Lower leg skin (tissue), 4 donors: ENCODE results near the gene KIF20A. TPM values are rescaled to one million over a fixed set of nuclear protein-coding genes. Genes with fewer than 3 reads are reported as not detected.

ENCODE experiments used
- DNase-seq, 2 donors: peaks; one replicate each; pipeline ENCODE4 v3.0.0-alpha.2; 2019; ENCODE audit warnings: low spot score in 2 of 2
- H3K4me3 ChIP-seq: fragments of 200-600 bp; sonication (generic); 2 replicates; pipeline ENCODE4 v1.5.1; 2017; ENCODE audit warnings: mild to moderate bottlenecking, low read depth; ENCODE audit not compliant: poor library complexity, severe bottlenecking
- POLR2A ChIP-seq, 2 donors: fragments of 450-650 bp; IDR thresholded peaks; one replicate each; pipeline ENCODE4 v1.6.1; 2016 to 2017; ENCODE audit warnings: antibody characterized with exemption in 2 of 2, mild to moderate bottlenecking in 1 of 2, moderate library complexity in 1 of 2
- WGBS, 2 donors: methylation state at CpG; one replicate each; pipeline ENCODE4 v1.1.5; 2018; 5-methylcytosine and 5-hydroxymethylcytosine counted together
- intact Hi-C: fragments of 100-400 bp; cut with DNase I; formaldehyde crosslinking; loops from one replicate; pipeline ENCODE4 v1.15.0; 2023; ENCODE audit warnings: low total_unique reads
- total RNA-seq, 4 donors: library from RNA; depleted of rRNA; stranded (reverse); fragments of >200 nt; gene quantifications; one replicate each; pipeline ENCODE4 v1.1.0, GENCODE V29; 2016
- TF ChIP-seq, protein P1 (sequence below), 3 donors: fragments of 450-650 bp; IDR thresholded peaks; one replicate each; pipeline ENCODE4 v1.5.1; 2016; ENCODE audit warnings: antibody characterized with exemption in 3 of 3, mild to moderate bottlenecking in 3 of 3, moderate library complexity in 2 of 3

Gene KIF20A
- total RNA-seq, 4 donors from 2014 or later, result 1.3 to 3.2 (median 2.3) TPM

DNA sequence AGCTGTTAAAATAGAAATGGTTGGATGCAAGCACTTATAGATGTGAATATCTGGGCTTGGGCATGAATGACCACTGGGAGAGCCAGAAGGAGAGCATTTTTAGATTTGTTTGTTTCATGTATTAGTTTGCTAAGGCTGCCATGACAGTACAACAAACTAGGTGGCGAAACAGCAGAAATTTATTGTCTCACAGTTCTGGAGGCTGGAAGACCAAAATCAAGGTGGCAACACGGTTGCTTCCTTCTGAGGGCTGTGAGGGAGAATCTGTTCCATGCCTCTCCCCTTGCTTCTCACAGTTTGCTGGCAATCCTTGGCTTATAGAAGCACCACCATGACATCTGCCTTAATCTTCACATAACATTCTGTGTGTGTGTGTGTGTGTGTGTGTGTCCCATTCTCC lies 54.4 kb downstream of the KIF20A start:
- 77 to 80% methylated on average over 2 of the region's 2 CpGs for WGBS, 2 donors
- H3K4me3 ChIP-seq, result no peak overlapping the region
- no peak for DNase-seq
- intact Hi-C loops, result no loop called here
- TF ChIP-seq, protein P1, sequence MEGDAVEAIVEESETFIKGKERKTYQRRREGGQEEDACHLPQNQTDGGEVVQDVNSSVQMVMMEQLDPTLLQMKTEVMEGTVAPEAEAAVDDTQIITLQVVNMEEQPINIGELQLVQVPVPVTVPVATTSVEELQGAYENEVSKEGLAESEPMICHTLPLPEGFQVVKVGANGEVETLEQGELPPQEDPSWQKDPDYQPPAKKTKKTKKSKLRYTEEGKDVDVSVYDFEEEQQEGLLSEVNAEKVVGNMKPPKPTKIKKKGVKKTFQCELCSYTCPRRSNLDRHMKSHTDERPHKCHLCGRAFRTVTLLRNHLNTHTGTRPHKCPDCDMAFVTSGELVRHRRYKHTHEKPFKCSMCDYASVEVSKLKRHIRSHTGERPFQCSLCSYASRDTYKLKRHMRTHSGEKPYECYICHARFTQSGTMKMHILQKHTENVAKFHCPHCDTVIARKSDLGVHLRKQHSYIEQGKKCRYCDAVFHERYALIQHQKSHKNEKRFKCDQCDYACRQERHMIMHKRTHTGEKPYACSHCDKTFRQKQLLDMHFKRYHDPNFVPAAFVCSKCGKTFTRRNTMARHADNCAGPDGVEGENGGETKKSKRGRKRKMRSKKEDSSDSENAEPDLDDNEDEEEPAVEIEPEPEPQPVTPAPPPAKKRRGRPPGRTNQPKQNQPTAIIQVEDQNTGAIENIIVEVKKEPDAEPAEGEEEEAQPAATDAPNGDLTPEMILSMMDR (IDR thresholded peaks at IDR 0.05), result no peak
- TF ChIP-seq POLR2A (IDR thresholded peaks at IDR 0.05), result no peak

DNA sequence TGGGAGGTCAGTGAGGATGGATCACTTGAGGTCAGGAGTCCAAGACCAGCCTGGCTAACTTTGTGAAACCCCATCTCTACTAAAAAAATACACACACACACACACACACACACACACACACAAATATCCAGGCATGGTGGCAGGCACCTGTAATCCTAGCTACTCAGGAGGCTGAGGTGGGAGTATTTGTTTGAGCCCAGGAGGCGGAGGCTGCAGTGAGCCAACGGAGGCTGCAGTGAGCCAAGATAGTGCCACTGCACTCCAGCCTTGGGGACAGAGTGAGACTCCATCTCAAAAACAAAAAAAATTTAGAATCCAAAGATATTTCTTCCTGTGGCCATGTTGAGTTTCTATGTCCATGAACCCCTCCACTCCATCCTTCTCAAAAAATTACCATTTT lies 55.7 kb downstream of the KIF20A start:
- TF ChIP-seq, protein P1 (IDR thresholded peaks at IDR 0.05), result no peak
- no peak for DNase-seq
- intact Hi-C loops, result no loop called here
- H3K4me3 ChIP-seq, result no peak overlapping the region
- 82 to 88% methylated on average over 2 of the region's 2 CpGs for WGBS, 2 donors

Other genes with a start within 250 kb of the KIF20A start
- 10 to 100 TPM; 17.9 to 25.6 (median 21.4) TPM for gene FAM13B, start 146.0 kb upstream of the KIF20A start, total RNA-seq
- not detected for gene WNT8A, start 95.1 kb upstream of the KIF20A start, total RNA-seq
- gene NME5, start 39.7 kb upstream of the KIF20A start, total RNA-seq, result 1 to 10 TPM in 1 of 4 donors, under 1 TPM in 1, not detected in 2; 0.49 to 1.7 TPM
- 10 to 100 TPM; 19.5 to 42.8 (median 31.0) TPM for gene BRD8, start 482 bp upstream of the KIF20A start, total RNA-seq
- gene CDC23, start 34.2 kb downstream of the KIF20A start, total RNA-seq, result 10 to 100 TPM; 21.3 to 33.4 (median 23.3) TPM
- gene GFRA3, start 95.5 kb downstream of the KIF20A start, total RNA-seq, result 1 to 10 TPM in 1 of 4 donors, under 1 TPM in 1, not detected in 2; 0.42 to 1.6 TPM
- gene CDC25C, start 152.7 kb downstream of the KIF20A start, total RNA-seq, result 1 to 10 TPM in 1 of 4 donors, under 1 TPM in 2, not detected in 1; 0.34 to 1.4 (median 0.69) TPM
- gene FAM53C, start 159.2 kb downstream of the KIF20A start, total RNA-seq, result 10 to 100 TPM; 15.2 to 19.9 (median 17.2) TPM
- gene KDM3B, start 173.6 kb downstream of the KIF20A start, total RNA-seq, result 10 to 100 TPM; 54.4 to 72.7 (median 67.0) TPM